Measurements from ENCODE around the gene SCAMP2. TPM values are rescaled to one million over a fixed set of nuclear protein-coding genes. Genes with fewer than 3 reads are reported as not detected.
A peak's percentile ranks its signal among the peaks of the same experiment; 100 is the strongest.

The SCAMP2 gene
- total and polyA plus RNA-seq, 2 of the 13 experiments (the other 11 are each of a cell fraction or from before 2014, with no cell fraction given): 34.8 to 121 TPM

DNA sequence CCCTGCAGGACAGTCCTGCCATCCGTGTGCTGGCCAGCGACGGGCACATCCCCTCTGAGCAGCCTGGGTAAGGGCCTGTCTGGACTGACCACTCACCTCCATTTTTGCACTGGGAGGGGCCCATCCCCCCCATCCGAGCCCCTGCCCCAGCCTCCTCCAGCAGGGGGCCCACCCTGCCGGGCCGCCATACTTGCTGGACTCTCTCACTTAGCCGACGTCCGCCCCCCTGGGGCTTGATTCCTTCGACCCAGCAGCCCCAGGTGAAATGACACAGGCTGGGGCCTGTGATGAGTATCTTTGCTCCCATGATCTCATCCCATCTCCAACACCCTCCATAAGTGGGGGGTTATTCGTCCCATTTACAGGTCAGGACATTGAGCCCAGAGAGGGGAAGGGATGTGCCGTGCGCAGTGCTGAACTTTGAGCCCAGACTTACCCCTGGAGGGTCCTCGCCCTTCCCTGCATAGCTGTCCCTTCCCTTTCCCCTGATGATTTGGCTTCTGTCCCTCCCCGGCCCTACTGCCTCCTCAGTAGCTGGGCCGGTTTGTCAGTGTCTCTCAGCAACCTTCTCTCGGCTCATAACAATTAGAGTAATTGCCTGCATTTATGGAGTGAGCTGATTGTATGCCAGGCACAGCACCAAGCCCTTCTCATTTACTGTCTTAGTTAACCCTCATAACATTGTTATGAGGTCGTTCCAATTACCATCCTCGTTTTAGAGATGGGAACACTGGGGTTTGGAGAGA is 56.4 kb downstream of the SCAMP2 start (continued):
- TF ChIP-seq JUND (CRISPR knock-in tag; IDR thresholded peaks at IDR 0.05): no peak
- no peak for TF ChIP-seq ZBTB7A (CRISPR knock-in tag; IDR thresholded peaks at IDR 0.05)
- TF ChIP-seq, protein P1, sequence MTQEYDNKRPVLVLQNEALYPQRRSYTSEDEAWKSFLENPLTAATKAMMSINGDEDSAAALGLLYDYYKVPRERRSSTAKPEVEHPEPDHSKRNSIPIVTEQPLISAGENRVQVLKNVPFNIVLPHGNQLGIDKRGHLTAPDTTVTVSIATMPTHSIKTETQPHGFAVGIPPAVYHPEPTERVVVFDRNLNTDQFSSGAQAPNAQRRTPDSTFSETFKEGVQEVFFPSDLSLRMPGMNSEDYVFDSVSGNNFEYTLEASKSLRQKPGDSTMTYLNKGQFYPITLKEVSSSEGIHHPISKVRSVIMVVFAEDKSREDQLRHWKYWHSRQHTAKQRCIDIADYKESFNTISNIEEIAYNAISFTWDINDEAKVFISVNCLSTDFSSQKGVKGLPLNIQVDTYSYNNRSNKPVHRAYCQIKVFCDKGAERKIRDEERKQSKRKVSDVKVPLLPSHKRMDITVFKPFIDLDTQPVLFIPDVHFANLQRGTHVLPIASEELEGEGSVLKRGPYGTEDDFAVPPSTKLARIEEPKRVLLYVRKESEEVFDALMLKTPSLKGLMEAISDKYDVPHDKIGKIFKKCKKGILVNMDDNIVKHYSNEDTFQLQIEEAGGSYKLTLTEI (CRISPR knock-in tag; conservative IDR thresholded peaks at IDR 0.05): no peak
- TF ChIP-seq ERF (CRISPR knock-in tag; IDR thresholded peaks at IDR 0.05): no peak
- TF ChIP-seq, protein P2, sequence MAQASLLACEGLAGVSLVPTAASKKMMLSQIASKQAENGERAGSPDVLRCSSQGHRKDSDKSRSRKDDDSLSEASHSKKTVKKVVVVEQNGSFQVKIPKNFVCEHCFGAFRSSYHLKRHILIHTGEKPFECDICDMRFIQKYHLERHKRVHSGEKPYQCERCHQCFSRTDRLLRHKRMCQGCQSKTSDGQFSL (CRISPR knock-in tag; IDR thresholded peaks at IDR 0.05): peak; percentile 94
- no peak for TF ChIP-seq SIX4 (CRISPR knock-in tag; IDR thresholded peaks at IDR 0.05)
- TF ChIP-seq ZNF703 (CRISPR knock-in tag; IDR thresholded peaks at IDR 0.05; ENCODE audit: borderline replicate concordance): no peak
- peak; percentile 10; the same call in 1 of the 2 replicates for TF ChIP-seq HNF4G (IDR thresholded peaks at IDR 0.05; ENCODE audit: borderline replicate concordance, low read depth, low read length)
- TF ChIP-seq HNF4G (CRISPR knock-in tag; IDR thresholded peaks at IDR 0.05; ENCODE audit: borderline replicate concordance, low read depth): no peak
- TF ChIP-seq JARID2 (CRISPR knock-in tag; IDR thresholded peaks at IDR 0.05; ENCODE audit: insufficient replicate concordance): no peak
- no peak for TF ChIP-seq ZNF879 (CRISPR knock-in tag; IDR thresholded peaks at IDR 0.05)
- TF ChIP-seq, protein P3, sequence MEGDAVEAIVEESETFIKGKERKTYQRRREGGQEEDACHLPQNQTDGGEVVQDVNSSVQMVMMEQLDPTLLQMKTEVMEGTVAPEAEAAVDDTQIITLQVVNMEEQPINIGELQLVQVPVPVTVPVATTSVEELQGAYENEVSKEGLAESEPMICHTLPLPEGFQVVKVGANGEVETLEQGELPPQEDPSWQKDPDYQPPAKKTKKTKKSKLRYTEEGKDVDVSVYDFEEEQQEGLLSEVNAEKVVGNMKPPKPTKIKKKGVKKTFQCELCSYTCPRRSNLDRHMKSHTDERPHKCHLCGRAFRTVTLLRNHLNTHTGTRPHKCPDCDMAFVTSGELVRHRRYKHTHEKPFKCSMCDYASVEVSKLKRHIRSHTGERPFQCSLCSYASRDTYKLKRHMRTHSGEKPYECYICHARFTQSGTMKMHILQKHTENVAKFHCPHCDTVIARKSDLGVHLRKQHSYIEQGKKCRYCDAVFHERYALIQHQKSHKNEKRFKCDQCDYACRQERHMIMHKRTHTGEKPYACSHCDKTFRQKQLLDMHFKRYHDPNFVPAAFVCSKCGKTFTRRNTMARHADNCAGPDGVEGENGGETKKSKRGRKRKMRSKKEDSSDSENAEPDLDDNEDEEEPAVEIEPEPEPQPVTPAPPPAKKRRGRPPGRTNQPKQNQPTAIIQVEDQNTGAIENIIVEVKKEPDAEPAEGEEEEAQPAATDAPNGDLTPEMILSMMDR (CRISPR knock-in tag; IDR thresholded peaks at IDR 0.05): 0 out of 2 replicates have a peak, but pooled peaks have one; percentile 11
- no peak for TF ChIP-seq ISL2 (CRISPR knock-in tag; IDR thresholded peaks at IDR 0.05)
- TF ChIP-seq, protein P4, sequence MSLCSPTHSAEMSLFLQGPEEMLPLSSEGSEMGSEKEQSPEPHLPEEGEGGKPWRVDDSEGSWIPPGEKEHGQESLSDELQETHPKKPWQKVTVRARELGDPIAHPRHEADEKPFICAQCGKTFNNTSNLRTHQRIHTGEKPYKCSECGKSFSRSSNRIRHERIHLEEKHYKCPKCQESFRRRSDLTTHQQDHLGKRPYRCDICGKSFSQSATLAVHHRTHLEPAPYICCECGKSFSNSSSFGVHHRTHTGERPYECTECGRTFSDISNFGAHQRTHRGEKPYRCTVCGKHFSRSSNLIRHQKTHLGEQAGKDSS (CRISPR knock-in tag; IDR thresholded peaks at IDR 0.05; ENCODE audit: borderline replicate concordance, low read depth): no peak
- TF ChIP-seq, protein P5, sequence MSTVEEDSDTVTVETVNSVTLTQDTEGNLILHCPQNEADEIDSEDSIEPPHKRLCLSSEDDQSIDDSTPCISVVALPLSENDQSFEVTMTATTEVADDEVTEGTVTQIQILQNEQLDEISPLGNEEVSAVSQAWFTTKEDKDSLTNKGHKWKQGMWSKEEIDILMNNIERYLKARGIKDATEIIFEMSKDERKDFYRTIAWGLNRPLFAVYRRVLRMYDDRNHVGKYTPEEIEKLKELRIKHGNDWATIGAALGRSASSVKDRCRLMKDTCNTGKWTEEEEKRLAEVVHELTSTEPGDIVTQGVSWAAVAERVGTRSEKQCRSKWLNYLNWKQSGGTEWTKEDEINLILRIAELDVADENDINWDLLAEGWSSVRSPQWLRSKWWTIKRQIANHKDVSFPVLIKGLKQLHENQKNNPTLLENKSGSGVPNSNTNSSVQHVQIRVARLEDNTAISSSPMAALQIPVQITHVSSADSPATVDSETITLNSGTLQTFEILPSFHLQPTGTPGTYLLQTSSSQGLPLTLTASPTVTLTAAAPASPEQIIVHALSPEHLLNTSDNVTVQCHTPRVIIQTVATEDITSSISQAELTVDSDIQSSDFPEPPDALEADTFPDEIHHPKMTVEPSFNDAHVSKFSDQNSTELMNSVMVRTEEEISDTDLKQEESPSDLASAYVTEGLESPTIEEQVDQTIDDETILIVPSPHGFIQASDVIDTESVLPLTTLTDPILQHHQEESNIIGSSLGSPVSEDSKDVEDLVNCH (CRISPR knock-in tag; IDR thresholded peaks at IDR 0.05): no peak
- TF ChIP-seq WIZ (CRISPR knock-in tag; IDR thresholded peaks at IDR 0.05): no peak
- TF ChIP-seq, protein P6, sequence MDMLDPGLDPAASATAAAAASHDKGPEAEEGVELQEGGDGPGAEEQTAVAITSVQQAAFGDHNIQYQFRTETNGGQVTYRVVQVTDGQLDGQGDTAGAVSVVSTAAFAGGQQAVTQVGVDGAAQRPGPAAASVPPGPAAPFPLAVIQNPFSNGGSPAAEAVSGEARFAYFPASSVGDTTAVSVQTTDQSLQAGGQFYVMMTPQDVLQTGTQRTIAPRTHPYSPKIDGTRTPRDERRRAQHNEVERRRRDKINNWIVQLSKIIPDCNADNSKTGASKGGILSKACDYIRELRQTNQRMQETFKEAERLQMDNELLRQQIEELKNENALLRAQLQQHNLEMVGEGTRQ (IDR thresholded peaks at IDR 0.05; ENCODE audit: low read depth, low read length): no peak
- TF ChIP-seq, protein P6 (CRISPR knock-in tag; IDR thresholded peaks at IDR 0.05; ENCODE audit: borderline replicate concordance): no peak

Data from HepG2 (cell line).